Measurements from ENCODE around the gene NAA16.

DNA sequence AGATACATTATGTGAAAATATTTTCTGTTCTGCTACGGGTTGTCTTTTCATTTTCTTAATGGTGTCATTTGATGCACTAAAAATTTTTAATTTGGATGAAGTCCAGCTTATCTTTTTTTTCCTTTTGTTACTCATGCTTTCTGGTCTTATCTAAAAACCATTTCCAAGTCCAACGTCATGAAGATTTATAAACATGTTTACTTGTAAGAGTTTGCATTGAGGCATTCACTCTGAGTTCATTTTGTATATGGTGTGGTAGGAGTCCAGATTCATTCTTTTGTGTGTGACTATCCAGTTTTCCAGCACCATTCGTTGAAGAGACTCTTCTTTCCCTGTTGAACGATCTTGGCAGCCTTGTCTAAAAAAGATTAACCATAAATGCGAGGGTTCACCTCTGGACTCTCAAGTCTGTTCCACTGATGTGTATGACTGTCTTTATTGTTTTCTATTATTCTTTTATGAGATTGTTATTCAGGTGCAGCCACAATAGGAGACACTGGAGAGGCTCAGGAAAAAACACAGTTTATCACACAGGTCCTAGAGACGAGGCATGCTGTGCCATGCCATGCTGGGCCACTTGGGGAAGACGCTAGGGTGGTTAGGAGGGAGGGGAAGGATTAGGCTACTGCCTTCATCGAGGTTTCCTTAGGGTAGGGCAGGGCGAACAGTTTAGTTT, 35.0 kb downstream of the NAA16 start:
- TF ChIP-seq POLR2AphosphoS5 (IDR thresholded peaks at IDR 0.05) (no peak), POLR2A (IDR thresholded peaks at IDR 0.05) (no peak), EP300 (IDR thresholded peaks at IDR 0.05) (no peak)
- TF ChIP-seq, protein P1, sequence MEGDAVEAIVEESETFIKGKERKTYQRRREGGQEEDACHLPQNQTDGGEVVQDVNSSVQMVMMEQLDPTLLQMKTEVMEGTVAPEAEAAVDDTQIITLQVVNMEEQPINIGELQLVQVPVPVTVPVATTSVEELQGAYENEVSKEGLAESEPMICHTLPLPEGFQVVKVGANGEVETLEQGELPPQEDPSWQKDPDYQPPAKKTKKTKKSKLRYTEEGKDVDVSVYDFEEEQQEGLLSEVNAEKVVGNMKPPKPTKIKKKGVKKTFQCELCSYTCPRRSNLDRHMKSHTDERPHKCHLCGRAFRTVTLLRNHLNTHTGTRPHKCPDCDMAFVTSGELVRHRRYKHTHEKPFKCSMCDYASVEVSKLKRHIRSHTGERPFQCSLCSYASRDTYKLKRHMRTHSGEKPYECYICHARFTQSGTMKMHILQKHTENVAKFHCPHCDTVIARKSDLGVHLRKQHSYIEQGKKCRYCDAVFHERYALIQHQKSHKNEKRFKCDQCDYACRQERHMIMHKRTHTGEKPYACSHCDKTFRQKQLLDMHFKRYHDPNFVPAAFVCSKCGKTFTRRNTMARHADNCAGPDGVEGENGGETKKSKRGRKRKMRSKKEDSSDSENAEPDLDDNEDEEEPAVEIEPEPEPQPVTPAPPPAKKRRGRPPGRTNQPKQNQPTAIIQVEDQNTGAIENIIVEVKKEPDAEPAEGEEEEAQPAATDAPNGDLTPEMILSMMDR (IDR thresholded peaks at IDR 0.05) = no peak

Measured in stomach (tissue), 4 donors.